BLaER1 (cell line): ENCODE results near the gene CFAP157.

Experiments
- H3K27ac ChIP-seq: shearing (Covaris generic); formaldehyde crosslinking; 2 replicates; pipeline ENCODE4 v1.8.1; 2022
- H3K27me3 ChIP-seq: shearing (Covaris generic); formaldehyde crosslinking; 2 replicates; pipeline ENCODE4 v1.8.1; 2022
- H3K36me3 ChIP-seq: shearing (Covaris generic); formaldehyde crosslinking; 2 replicates; pipeline ENCODE4 v1.8.1; 2022
- H3K4me1 ChIP-seq: shearing (Covaris generic); formaldehyde crosslinking; 2 replicates; pipeline ENCODE4 v1.8.1; 2022
- H3K4me2 ChIP-seq: shearing (Covaris generic); formaldehyde crosslinking; 2 replicates; pipeline ENCODE4 v1.8.1; 2022
- H3K4me3 ChIP-seq: shearing (Covaris generic); formaldehyde crosslinking; 2 replicates; pipeline ENCODE4 v1.8.1; 2022
- H3K9ac ChIP-seq: shearing (Covaris generic); formaldehyde crosslinking; 2 replicates; pipeline ENCODE4 v1.8.1; 2022
- H3K9me3 ChIP-seq: shearing (Covaris generic); formaldehyde crosslinking; 2 replicates; pipeline ENCODE4 v1.8.1; 2022
- H4K20me1 ChIP-seq: shearing (Covaris generic); formaldehyde crosslinking; 2 replicates; pipeline ENCODE4 v1.8.1; 2022
- Cebpa-rat ChIP-seq: shearing (Covaris generic); IDR thresholded peaks from 2 replicates; pipeline ENCODE4 v1.8.1; 2022

CFAP157 gene

DNA sequence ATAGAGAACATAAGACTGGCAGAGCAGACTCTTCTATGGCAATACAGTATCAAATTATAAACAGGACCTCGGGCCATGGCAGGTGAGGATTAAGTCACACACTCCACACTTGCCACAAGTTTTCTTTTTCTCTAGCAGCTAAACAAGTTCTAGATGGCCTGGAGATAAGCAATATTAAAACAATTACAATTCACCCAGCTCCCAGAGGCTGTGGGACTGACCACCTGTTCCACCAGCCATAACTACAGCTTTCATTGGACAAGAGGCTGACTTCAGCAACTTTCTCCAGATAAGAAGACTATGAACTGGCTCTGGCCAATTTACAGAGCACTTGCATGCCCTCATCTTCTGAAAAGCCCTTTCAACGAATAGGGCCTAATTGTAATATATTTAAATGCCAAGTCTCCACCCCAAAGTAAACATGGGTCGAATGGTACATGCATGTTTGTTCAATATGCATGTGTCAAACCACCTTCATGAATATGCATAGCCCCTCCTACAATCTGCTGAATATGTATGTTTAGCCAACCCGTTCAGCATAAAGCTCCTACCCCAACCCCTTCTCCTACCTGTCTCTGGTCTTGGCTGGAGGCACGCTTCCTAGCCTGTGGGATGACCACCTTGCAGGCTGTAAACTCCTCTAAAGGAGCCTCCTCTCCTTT, 6.1 kb upstream of the CFAP157 start:
- Histone ChIP-seq H3K9me3 (peaks cover 5% of the 10 kb centered on the region; the same call in 1 of the 2 replicates), H3K27me3 (peaks cover 8% of the 10 kb centered on the region; the same call in 1 of the 2 replicates), H3K27ac (no peak overlapping the region), H3K9ac (no peak overlapping the region), H4K20me1 (no peaks in the 10 kb centered on the region), H3K4me3 (no peak overlapping the region), H3K4me2 (no peak overlapping the region), H3K36me3 (no peaks in the 10 kb centered on the region), H3K4me1 (no peaks in the 10 kb centered on the region)
- no peak for TF ChIP-seq Cebpa-rat

DNA sequence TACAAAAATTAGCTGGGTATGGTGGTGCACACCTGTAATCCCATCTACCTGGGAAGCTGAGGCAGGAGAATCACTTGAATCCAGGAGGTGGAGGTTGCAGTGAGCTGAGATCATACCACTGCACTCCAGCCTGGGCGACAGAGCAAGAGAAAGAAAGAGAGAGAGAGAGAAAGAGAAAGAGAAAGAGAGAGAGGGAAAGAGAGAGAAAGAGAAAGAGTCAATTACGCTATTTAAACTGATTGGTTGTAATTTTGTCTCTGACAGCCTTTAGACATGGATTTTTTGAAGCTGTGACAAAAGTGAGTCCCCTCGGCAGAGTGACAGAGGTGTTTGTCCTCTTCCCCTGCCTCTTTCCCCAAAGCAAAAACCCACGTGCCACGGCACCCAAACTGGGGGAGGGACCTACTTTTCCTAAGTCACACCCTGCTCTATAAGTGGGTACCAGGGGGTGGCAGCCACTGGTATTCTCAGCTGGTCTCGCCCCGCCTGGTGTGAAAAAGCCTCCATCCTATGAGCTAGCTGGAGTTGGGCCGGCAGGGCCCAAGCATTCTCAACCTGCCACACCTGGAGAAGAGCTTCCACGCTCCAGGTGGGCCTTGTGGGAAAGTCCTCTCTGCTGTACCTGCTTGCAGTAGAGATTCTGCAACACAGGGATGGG, 3.4 kb upstream of the CFAP157 start:
- no peak overlapping the region for H3K4me2 ChIP-seq
- no peaks in the 10 kb centered on the region for H4K20me1 ChIP-seq
- H3K27me3 ChIP-seq = peaks cover 8% of the 10 kb centered on the region; the same call in 1 of the 2 replicates
- H3K4me3 ChIP-seq = no peak overlapping the region
- TF ChIP-seq Cebpa-rat = no peak
- H3K4me1 ChIP-seq = peaks cover 14% of the 10 kb centered on the region
- H3K9ac ChIP-seq = no peak overlapping the region
- H3K36me3 ChIP-seq = no peaks in the 10 kb centered on the region
- peaks cover 5% of the 10 kb centered on the region; the same call in 1 of the 2 replicates for H3K9me3 ChIP-seq
- no peak overlapping the region for H3K27ac ChIP-seq

DNA sequence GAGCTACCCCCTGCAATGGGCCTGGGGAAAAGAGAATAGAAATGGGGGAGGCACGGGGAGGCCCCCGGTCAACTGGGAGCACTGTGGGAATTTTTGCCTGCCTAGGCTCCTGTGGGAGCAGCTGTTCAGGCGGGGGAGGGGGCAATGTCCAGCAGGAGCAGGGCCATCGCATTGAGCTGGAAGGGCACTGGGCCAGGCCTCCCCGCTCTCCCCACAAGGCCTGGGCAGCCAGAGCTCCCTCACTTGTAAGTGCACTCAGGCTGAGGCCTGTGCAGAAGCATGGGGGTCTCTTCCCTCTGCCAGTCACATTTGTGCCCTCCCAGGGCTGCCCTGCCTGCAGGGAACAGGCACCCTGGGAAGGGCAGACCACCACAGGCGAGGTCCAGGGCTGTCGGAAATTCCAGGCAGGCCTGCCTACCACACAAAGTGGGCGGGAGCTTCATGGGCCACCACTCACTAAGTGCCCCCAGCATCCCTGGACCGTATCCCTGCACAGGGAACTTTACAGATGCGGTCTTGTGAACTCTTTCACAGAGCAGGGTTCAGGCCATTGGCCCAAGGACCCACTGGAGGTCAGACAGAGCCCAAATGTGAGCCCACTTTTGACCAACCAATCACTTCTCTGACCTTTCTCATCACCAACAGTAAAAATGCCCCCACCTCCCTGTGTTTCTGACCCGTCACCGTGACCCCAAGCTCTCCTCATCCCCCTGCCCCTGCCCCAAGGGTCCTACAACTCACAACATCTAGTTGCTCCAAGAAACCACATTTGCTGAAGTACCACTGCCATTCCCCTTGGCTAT, 1.0 kb upstream of the CFAP157 start:
- Histone ChIP-seq H3K27me3 (no peaks in the 10 kb centered on the region), H3K36me3 (no peaks in the 10 kb centered on the region), H3K4me1 (peaks cover 22% of the 10 kb centered on the region), H3K4me2 (no peak overlapping the region), H4K20me1 (peaks cover 12% of the 10 kb centered on the region), H3K4me3 (no peak overlapping the region), H3K9ac (no peak overlapping the region), H3K27ac (no peak overlapping the region), H3K9me3 (no peaks in the 10 kb centered on the region)
- no peak for TF ChIP-seq Cebpa-rat

GRCh38 chr9:127707766-127708165, 978 bp downstream of the CFAP157 start:
- peak overlapping the region; percentile 32 for H3K4me2 ChIP-seq
- H3K9me3 ChIP-seq = no peaks in the 10 kb centered on the region
- H3K36me3 ChIP-seq = no peaks in the 10 kb centered on the region
- H3K4me3 ChIP-seq = no peak overlapping the region
- H3K9ac ChIP-seq = no peak overlapping the region
- H4K20me1 ChIP-seq = peaks cover 32% of the 10 kb centered on the region
- no peak overlapping the region for H3K27ac ChIP-seq
- TF ChIP-seq Cebpa-rat = no peak
- H3K27me3 ChIP-seq = no peaks in the 10 kb centered on the region
- peaks cover 42% of the 10 kb centered on the region for H3K4me1 ChIP-seq

- Histone ChIP-seq H3K9ac (no peak overlapping the region), H3K9me3 (no peaks in the 10 kb centered on the region), H3K27ac (no peak overlapping the region), H3K4me1 (peaks cover 46% of the 10 kb centered on the region), H3K4me2 (no peak overlapping the region), H3K36me3 (no peaks in the 10 kb centered on the region), H3K27me3 (no peaks in the 10 kb centered on the region), H3K4me3 (no peak overlapping the region), H4K20me1 (peaks cover 45% of the 10 kb centered on the region)
- TF ChIP-seq Cebpa-rat = no peak
These were observed 2.3 kb downstream of the CFAP157 start for GRCh38 chr9:127708952-127709587.

DNA sequence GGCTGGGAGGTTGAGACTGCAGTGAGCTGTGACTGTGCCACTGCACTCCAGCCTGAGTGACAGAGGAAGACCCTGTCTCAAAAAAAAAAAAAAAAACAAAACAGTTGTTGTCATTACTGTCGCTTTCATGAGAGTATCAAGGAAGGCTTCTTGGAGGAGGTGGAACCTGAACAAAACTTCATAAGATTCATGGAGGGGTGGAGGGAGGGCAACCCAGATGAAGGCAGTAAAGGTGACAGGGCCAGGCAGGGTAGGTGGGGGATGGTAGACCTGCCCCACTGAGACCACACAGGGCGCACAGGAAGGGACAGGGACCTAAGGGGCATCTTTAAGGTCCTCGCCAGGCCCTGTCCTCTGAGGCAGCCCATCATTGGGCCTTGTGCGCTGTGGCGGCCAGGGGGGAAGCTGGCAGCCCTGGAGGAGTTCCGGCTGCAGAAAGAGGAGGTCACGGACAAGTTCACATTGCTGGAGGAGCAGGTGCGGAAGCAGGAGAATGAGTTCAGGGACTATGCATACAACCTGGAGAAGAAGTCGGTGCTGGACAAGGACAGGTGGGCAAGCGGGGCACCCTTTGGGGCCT, 3.5 kb downstream of the CFAP157 start:
- peaks cover 52% of the 10 kb centered on the region for H3K4me1 ChIP-seq
- H3K9ac ChIP-seq = no peak overlapping the region
- no peaks in the 10 kb centered on the region for H3K9me3 ChIP-seq
- no peak overlapping the region for H3K27ac ChIP-seq
- no peak for TF ChIP-seq Cebpa-rat
- H3K4me3 ChIP-seq = no peak overlapping the region
- peaks cover 50% of the 10 kb centered on the region for H4K20me1 ChIP-seq
- H3K4me2 ChIP-seq = peak overlapping the region; percentile 90
- H3K27me3 ChIP-seq = no peaks in the 10 kb centered on the region
- no peaks in the 10 kb centered on the region for H3K36me3 ChIP-seq

GRCh38 chr9:127711226-127711701, 4.5 kb downstream of the CFAP157 start:
- no peak for TF ChIP-seq Cebpa-rat
- no peak overlapping the region for H3K4me3 ChIP-seq
- 0 out of 2 replicates have a peak overlapping the region, but pooled peaks have one; percentile 30 for H3K27ac ChIP-seq
- H3K4me1 ChIP-seq = peaks cover 56% of the 10 kb centered on the region
- peaks cover 50% of the 10 kb centered on the region for H4K20me1 ChIP-seq
- no peaks in the 10 kb centered on the region for H3K27me3 ChIP-seq
- peak overlapping the region; percentile 48; the same call in 1 of the 2 replicates for H3K9ac ChIP-seq
- H3K9me3 ChIP-seq = no peaks in the 10 kb centered on the region
- H3K4me2 ChIP-seq = peak overlapping the region; percentile 90
- H3K36me3 ChIP-seq = no peaks in the 10 kb centered on the region

- H3K27me3 ChIP-seq = no peaks in the 10 kb centered on the region
- H4K20me1 ChIP-seq = peaks cover 50% of the 10 kb centered on the region
- no peaks in the 10 kb centered on the region for H3K9me3 ChIP-seq
- H3K4me3 ChIP-seq = no peak overlapping the region
- H3K27ac ChIP-seq = 0 out of 2 replicates have a peak overlapping the region, but pooled peaks have one; percentile 30
- peaks cover 59% of the 10 kb centered on the region for H3K4me1 ChIP-seq
- no peak for TF ChIP-seq Cebpa-rat
- H3K9ac ChIP-seq = peak overlapping the region; percentile 48; the same call in 1 of the 2 replicates
- no peaks in the 10 kb centered on the region for H3K36me3 ChIP-seq
- H3K4me2 ChIP-seq = peak overlapping the region; percentile 90
These were observed 5.1 kb downstream of the CFAP157 start for GRCh38 chr9:127711831-127712274.

GRCh38 chr9:127712371-127712770, 5.6 kb downstream of the CFAP157 start:
- Histone ChIP-seq H4K20me1 (peaks cover 50% of the 10 kb centered on the region), H3K4me3 (no peak overlapping the region), H3K27me3 (no peaks in the 10 kb centered on the region), H3K36me3 (no peaks in the 10 kb centered on the region), H3K9me3 (no peaks in the 10 kb centered on the region), H3K27ac (no peak overlapping the region), H3K4me1 (peaks cover 59% of the 10 kb centered on the region), H3K4me2 (peak overlapping the region; percentile 90), H3K9ac (no peak overlapping the region)
- no peak for TF ChIP-seq Cebpa-rat
